Choroid plexus epithelial cell (primary cell): Measurements from ENCODE around the gene TNFAIP3.

Experiments used
- DNase-seq: peaks from one replicate; pipeline ENCODE4 v3.0.0-alpha.2; 2010; ENCODE audit warnings: low read depth
- H3K4me3 ChIP-seq: 2 replicates; pipeline ENCODE4 v1.5.1; 2011; ENCODE audit warnings: low read depth, mild to moderate bottlenecking, control low read depth, low read length, moderate library complexity
- CTCF ChIP-seq: conservative IDR thresholded peaks from 2 replicates; pipeline ENCODE4 v1.5.1; 2011; ENCODE audit warnings: low read depth, mild to moderate bottlenecking, control low read depth, inconsistent platforms, low read length, moderate library complexity

TNFAIP3 gene

GRCh38 chr6:137849981-137850714 lies 16.9 kb upstream of the TNFAIP3 start:
- no peak overlapping the region for H3K4me3 ChIP-seq
- TF ChIP-seq CTCF = no peak
- DNase-seq = no peak

GRCh38 chr6:137850816-137851602 lies 16.1 kb upstream of the TNFAIP3 start:
- no peak for TF ChIP-seq CTCF
- no peak for DNase-seq
- H3K4me3 ChIP-seq = no peak overlapping the region

DNA sequence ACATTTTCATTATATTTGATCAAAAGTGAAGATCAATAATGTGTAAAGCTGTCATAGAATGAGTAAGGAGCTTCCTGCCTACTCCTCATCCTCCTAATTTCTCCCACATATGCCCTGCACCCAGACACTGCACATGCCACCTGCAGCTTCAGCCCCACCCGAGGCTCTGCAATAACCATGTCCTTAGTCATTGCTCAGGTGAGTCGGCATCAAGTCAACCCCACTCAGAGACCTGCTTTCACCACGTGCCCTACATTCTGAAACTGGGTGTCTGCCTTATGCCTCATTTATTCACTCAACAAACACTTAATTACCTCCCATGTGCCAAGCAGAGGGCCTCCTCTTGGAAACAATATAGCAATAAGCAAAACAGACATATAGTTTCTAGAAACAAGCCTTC lies 15.4 kb upstream of the TNFAIP3 start:
- no peak overlapping the region for H3K4me3 ChIP-seq
- no peak for DNase-seq
- no peak for TF ChIP-seq CTCF

DNA sequence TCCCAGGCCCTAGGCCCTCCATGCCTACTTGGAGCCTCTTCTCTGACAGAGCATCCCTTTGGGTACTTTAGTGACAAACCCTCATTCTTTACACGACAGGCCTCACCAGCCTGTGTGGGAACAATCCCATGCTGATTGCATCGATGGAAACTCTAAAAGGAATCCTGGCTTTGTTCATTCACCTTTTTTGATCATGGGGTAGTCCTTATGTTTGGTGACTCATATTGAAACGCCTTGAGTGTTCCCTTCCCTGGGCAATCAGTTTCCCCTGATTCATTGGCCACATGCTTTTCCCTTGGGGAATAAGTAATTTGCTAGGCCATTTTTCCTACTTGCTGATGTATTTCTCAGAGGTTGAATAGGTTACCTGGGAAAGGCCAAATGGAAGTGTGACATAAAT lies 14.7 kb upstream of the TNFAIP3 start:
- DNase-seq = no peak
- no peak for TF ChIP-seq CTCF

GRCh38 chr6:137852811-137853210 lies 14.2 kb upstream of the TNFAIP3 start:
- no peak for DNase-seq
- TF ChIP-seq CTCF = no peak
- no peak overlapping the region for H3K4me3 ChIP-seq

More for the DNA sequence above, 14.7 kb upstream of the TNFAIP3 start:
- no peak overlapping the region for H3K4me3 ChIP-seq

DNA sequence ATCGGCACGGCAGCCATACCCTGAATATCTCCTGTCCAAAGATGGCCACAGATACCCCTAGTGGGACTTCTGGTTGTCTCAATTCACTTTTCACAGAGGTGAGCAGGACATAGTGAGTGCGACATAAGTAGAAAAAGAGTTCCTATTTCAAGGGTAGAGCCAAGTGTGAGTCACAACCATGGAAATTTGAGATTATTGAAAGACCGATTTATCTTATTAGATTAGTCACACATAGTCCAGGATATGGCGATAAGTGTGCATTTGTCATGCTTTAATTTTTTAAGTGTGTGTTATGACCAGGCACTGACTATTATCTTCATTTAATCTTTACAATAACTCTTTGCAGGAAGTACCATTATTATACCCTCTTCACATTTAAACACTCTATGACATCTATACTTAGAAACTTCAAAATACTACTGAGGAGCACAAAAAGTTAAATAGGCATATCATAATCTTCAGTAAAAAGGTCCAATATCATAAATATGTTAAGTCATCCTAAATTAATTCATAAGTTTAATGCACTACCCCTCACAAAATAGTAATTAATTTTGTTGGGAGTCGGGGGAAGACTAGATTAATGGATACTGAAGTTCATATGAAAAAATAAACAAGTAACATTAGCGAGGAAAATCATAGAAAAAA lies 13.4 kb upstream of the TNFAIP3 start:
- no peak overlapping the region for H3K4me3 ChIP-seq
- DNase-seq = no peak
- TF ChIP-seq CTCF = no peak
